ENCODE results near the gene STOM. TPM values are rescaled to one million over a fixed set of nuclear protein-coding genes. Genes with fewer than 3 reads are reported as not detected.

The STOM gene
- total RNA-seq, 1 donor from 2014 or later: 25.7 TPM

DNA sequence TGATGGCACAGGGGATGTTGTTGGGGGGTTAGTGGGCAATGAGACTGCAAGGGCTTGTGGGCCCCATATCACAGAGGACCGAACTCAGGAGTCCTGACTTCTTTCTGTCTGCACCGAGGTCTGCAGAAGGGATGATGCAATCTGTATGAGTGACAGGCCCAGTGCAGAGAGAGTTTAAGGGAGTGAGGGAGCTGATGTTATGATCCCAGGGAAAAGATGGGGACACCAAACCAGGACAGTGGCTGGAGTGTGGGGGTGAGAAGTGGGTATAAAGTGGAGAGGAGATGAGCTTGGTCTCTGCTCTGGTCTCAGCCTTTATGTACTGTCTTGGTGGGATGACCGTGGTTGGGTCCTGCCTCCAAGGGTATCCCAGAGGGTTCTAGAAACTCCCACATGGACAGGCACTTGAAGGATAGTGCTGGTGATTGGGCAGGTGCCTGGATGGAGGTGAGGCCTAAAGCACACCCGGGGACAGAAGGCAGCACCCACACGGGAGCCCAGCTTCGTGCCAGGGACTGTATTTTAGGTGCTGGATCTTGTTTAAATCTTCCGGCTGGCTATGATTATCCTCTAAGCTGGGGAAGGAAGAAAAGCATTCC lies 80.2 kb downstream of the STOM start:
- intact Hi-C loops (cut with micrococcal nuclease): loop anchor here (10.0 kb wide), 1 partner anchor 75 kb away; no protein-coding TSS in a partner anchor

DNA sequence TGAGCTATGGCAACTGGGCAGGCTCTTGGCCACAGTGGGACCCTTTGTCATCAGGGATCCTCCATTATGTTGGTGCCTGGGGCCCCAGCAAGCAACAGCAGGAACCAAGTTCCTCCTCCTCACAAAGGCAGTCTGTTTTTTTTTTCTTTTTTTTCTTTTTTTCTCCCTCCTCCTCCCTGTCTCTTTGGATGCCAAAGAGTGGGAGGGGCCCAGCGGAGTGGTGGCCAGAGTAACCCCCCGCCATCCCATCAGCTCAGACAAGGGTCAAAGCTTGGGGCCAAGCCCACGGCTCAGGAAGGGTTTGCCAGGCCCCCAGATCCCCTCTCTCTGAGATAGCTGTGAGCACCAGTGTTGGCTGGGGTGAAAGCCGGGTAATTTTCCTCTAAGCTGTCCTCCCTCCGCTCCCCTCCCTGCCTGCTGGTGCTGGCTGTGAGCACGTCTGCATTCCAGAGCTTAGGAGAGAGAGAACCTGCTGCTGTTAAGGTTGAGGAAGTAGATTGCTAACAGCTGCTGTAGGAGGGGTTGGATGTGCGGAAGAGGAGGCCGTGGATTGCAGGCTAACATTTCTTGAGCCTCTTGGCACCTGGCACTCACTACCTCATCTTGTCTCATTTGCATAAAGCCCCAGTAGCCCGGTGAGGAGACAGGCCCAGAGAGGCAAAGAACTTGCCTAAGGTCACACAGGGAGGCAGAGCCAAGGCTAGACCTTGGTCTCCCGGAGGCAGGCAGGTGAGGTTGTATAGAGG lies 80.9 kb downstream of the STOM start:
- intact Hi-C loops (cut with micrococcal nuclease): no loop called here

Other genes starting within 250 kb of the STOM start
- gene RAB14, start 168.4 kb downstream of the STOM start, total RNA-seq: 61.0 and 64.9 TPM in 2 replicates
- gene GSN, start 102.1 kb downstream of the STOM start, total RNA-seq: 1.9 and 2.7 TPM in 2 replicates
- not detected in 2 replicates for gene GGTA1, start 129.6 kb upstream of the STOM start, total RNA-seq

All from T-helper 2 cell treated with Interferon-gamma antibody and Interleukin-4, amounts not matched to agents 100 ng/mL and 5 ng/mL, for 36 hours (primary cell).